ENCODE measurements around the gene DISP2.

The DISP2 gene

GRCh38 chr15:40345225-40345866, 12.7 kb upstream of the DISP2 start:
- no peak for DNase-seq
- ATAC-seq = no peak
- Mint-ChIP-seq H3K36me3 (ENCODE audit: low read depth) (no peaks in the 10 kb centered on the region), H3K4me3 (no peak overlapping the region), H3K27ac (no peak overlapping the region), H3K4me1 (no peaks in the 10 kb centered on the region), H3K27me3 (no peaks in the 10 kb centered on the region), H3K9me3 (no peaks in the 10 kb centered on the region)

GRCh38 chr15:40345867-40346578, 12.0 kb upstream of the DISP2 start:
- no peaks in the 10 kb centered on the region for H3K9me3 Mint-ChIP-seq
- H3K4me1 Mint-ChIP-seq = no peaks in the 10 kb centered on the region
- DNase-seq (no peak), ATAC-seq (no peak)
- no peaks in the 10 kb centered on the region for H3K36me3 Mint-ChIP-seq (ENCODE audit: low read depth)
- H3K4me3 Mint-ChIP-seq = no peak overlapping the region
- no peak overlapping the region for H3K27ac Mint-ChIP-seq
- no peaks in the 10 kb centered on the region for H3K27me3 Mint-ChIP-seq

- DNase-seq = no peak
- Mint-ChIP-seq H3K36me3 (ENCODE audit: low read depth) (no peaks in the 10 kb centered on the region), H3K4me1 (no peaks in the 10 kb centered on the region), H3K27me3 (no peaks in the 10 kb centered on the region), H3K27ac (no peak overlapping the region), H3K9me3 (no peaks in the 10 kb centered on the region), H3K4me3 (no peak overlapping the region)
- ATAC-seq = no peak
Measured at GRCh38 chr15:40346579-40347558, 11.2 kb upstream of the DISP2 start.

DNA sequence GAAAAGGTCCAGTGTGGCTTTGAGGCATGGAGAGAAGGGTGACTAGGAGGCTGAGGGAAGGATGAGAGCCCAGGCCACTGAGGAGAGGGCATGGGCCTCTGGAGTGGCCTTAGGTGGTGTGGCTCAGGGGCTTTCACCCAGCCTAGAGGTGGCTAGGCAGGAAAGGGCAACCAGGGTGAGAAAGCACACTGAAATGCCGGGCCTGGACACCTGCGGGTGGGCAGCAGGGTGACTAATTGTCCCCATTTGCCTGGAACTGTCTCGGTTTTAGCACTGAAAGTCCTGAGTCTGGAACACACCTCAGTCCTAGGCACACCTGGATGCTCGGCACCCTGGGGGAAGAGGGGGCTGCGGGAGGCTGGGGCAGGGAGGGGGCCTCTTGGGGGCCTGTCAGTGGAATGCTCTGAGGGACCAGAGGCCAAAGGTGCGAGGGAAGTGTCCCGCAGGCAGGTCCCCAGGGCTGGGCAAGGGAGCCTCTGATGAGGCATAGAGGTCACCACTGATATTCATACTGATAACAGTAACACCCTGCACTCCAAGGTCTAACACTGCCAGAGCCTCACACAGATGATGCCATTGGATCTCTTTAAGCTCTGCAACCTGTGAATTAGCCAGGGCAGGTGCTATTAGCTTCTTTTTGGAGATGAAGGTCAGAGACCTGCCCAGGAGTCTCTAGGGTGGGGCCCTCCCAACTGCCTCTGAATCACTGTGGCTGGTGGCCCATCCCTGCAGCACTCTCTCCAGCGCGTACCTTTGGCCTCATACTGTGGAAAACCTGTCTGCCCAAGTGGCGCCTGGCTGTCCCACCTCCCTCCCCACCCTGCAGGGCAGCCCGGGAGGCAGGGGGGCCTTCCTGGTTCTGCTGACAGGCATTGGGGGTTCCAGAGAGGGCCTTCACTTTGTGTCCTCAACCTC, 10.2 kb upstream of the DISP2 start:
- DNase-seq = no peak
- ATAC-seq = no peak
- H3K27me3 Mint-ChIP-seq = no peaks in the 10 kb centered on the region
- H3K4me1 Mint-ChIP-seq = no peaks in the 10 kb centered on the region
- no peak overlapping the region for H3K27ac Mint-ChIP-seq
- no peak overlapping the region for H3K4me3 Mint-ChIP-seq
- H3K36me3 Mint-ChIP-seq (ENCODE audit: low read depth) = no peaks in the 10 kb centered on the region
- no peaks in the 10 kb centered on the region for H3K9me3 Mint-ChIP-seq

DNA sequence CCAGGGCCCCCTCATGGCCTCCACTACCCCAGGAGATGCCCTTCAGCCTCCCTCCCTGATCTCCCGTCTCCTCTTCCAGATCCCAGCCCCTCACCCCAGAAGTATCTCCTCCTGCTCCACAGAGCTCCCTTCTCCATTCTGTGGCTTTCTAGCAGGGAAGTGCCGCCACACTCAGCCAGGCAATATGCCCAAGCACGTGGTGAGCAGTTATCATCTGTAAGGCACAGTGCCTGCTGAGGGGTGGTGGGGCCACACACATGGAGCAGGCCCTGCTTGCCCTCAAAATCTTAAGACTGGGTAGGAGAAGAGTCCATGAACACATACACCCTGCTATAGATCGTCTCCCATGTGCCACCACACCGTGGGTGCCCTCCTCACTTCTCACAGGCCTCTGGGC, 9.5 kb upstream of the DISP2 start:
- no peaks in the 10 kb centered on the region for H3K4me1 Mint-ChIP-seq
- no peaks in the 10 kb centered on the region for H3K9me3 Mint-ChIP-seq
- H3K36me3 Mint-ChIP-seq (ENCODE audit: low read depth) = no peaks in the 10 kb centered on the region
- ATAC-seq = no peak
- H3K4me3 Mint-ChIP-seq = no peak overlapping the region
- DNase-seq = no peak
- no peaks in the 10 kb centered on the region for H3K27me3 Mint-ChIP-seq
- no peak overlapping the region for H3K27ac Mint-ChIP-seq

DNA sequence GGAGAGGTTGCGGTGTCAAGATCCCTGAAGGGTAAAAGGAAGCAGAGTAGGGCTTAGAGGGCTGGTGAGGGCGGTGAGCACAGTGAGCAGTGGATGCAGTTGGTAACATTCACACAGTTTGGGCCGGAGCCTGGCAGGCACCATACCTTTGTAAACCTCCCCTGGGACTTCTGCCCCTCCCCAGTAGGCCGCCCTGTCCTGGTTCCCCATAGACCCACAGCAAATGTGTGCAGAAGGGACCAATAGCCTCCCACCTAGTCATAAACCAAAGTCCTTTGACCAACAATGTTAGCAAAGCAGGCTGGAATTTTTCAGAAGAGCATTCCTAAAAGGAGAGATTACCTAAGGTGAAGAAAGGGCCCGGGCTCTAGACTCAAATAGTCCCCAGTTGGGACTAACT, 8.9 kb upstream of the DISP2 start:
- DNase-seq = no peak
- no peak overlapping the region for H3K27ac Mint-ChIP-seq
- H3K4me3 Mint-ChIP-seq = no peak overlapping the region
- no peaks in the 10 kb centered on the region for H3K27me3 Mint-ChIP-seq
- H3K36me3 Mint-ChIP-seq (ENCODE audit: low read depth) = no peaks in the 10 kb centered on the region
- no peak for ATAC-seq
- no peaks in the 10 kb centered on the region for H3K9me3 Mint-ChIP-seq
- no peaks in the 10 kb centered on the region for H3K4me1 Mint-ChIP-seq

DNA sequence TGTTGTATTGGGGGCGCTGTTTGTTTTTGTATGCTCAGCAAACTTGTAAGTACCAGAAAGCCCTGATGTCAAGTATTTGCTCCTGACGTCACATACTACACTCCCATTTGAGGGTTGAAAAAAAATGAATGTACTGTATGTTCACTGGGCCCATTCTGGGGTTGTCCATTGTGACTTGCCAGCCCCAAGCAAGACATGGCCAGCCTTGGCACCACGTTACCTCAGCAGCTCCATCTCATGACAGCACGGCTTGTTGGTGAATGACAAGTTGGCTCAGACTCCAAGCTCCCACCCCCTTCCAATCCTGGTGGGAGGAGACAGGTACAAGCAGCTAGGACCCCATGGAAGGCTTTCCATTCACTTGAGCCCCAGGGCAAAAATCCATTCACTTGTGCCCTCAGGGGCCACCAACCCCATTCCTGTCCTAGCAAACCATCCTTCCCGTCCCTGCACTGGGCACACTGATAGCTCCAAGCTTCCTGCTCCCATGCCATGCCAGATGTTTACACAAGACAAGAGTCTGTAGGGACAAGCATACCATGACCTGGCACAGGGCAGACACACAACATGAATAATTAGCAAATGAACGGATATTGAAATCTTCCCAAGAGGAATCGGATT, 5.6 kb upstream of the DISP2 start:
- no peaks in the 10 kb centered on the region for H3K27me3 Mint-ChIP-seq
- no peaks in the 10 kb centered on the region for H3K36me3 Mint-ChIP-seq (ENCODE audit: low read depth)
- no peaks in the 10 kb centered on the region for H3K9me3 Mint-ChIP-seq
- no peaks in the 10 kb centered on the region for H3K4me1 Mint-ChIP-seq
- H3K27ac Mint-ChIP-seq = no peak overlapping the region
- ATAC-seq (no peak), DNase-seq (no peak)
- no peak overlapping the region for H3K4me3 Mint-ChIP-seq

GRCh38 chr15:40353697-40354096, 4.3 kb upstream of the DISP2 start:
- no peaks in the 10 kb centered on the region for H3K27me3 Mint-ChIP-seq
- H3K4me1 Mint-ChIP-seq = peaks cover 2% of the 10 kb centered on the region
- ATAC-seq (no peak), DNase-seq (no peak)
- no peaks in the 10 kb centered on the region for H3K36me3 Mint-ChIP-seq (ENCODE audit: low read depth)
- no peak overlapping the region for H3K27ac Mint-ChIP-seq
- H3K4me3 Mint-ChIP-seq = no peak overlapping the region
- no peaks in the 10 kb centered on the region for H3K9me3 Mint-ChIP-seq

GRCh38 chr15:40354408-40355171, 3.4 kb upstream of the DISP2 start:
- Mint-ChIP-seq H3K27ac (no peak overlapping the region), H3K4me3 (no peak overlapping the region), H3K27me3 (no peaks in the 10 kb centered on the region), H3K9me3 (no peaks in the 10 kb centered on the region), H3K36me3 (ENCODE audit: low read depth) (no peaks in the 10 kb centered on the region), H3K4me1 (peaks cover 7% of the 10 kb centered on the region)
- ATAC-seq (no peak), DNase-seq (no peak)

DNA sequence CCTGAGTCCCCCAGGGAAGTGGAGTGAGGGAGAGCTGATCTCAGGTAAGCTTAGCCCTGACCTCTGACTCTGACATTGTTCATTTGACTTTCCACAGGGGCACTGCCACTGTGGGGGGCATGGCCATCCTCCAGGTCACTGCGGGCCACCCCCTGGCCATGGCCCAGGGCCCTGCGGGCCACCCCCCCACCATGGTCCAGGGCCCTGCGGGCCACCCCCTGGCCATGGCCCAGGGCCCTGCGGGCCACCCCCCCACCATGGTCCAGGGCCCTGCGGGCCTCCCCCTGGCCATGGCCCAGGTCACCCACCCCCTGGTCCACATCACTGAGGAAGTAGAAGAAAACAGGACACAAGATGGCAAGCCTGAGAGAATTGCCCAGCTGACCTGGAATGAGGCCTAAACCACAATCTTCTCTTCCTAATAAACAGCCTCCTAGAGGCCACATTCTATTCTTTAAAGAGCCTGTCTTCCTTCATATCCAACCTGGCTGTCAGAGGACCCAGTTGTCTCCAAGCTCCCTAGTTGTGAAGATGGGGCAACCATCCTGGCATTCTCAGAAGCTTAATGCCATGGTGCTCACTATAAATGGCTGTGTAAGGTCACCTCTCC, 1.9 kb upstream of the DISP2 start:
- Mint-ChIP-seq H3K4me3 (no peak overlapping the region), H3K27me3 (no peaks in the 10 kb centered on the region), H3K27ac (no peak overlapping the region), H3K36me3 (ENCODE audit: low read depth) (no peaks in the 10 kb centered on the region), H3K9me3 (no peaks in the 10 kb centered on the region), H3K4me1 (peaks cover 7% of the 10 kb centered on the region)
- DNase-seq (no peak), ATAC-seq (no peak)

DNA sequence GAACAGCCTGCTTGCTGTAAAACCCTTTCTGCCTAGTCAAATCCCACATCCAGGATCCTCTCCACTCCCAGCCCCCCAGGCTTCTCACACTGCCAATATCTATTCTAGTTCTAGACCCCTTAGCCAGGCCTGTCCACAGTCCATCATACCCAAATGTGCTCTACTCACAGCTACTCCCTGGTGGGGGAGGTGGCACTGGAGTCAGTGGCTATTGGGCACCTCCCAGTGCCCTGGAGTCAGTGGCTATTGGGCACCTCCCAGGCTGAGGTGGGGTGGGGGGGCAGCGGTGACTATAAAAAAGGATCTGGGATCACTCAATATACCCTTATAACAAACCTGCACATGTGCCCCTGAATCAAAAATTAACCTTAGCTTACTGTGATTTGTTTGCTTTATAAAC, 773 bp upstream of the DISP2 start:
- ATAC-seq (no peak), DNase-seq (no peak)
- no peak overlapping the region for H3K4me3 Mint-ChIP-seq
- no peaks in the 10 kb centered on the region for H3K9me3 Mint-ChIP-seq
- H3K36me3 Mint-ChIP-seq (ENCODE audit: low read depth) = no peaks in the 10 kb centered on the region
- no peak overlapping the region for H3K27ac Mint-ChIP-seq
- H3K27me3 Mint-ChIP-seq = no peaks in the 10 kb centered on the region
- H3K4me1 Mint-ChIP-seq = peaks cover 7% of the 10 kb centered on the region

DNA sequence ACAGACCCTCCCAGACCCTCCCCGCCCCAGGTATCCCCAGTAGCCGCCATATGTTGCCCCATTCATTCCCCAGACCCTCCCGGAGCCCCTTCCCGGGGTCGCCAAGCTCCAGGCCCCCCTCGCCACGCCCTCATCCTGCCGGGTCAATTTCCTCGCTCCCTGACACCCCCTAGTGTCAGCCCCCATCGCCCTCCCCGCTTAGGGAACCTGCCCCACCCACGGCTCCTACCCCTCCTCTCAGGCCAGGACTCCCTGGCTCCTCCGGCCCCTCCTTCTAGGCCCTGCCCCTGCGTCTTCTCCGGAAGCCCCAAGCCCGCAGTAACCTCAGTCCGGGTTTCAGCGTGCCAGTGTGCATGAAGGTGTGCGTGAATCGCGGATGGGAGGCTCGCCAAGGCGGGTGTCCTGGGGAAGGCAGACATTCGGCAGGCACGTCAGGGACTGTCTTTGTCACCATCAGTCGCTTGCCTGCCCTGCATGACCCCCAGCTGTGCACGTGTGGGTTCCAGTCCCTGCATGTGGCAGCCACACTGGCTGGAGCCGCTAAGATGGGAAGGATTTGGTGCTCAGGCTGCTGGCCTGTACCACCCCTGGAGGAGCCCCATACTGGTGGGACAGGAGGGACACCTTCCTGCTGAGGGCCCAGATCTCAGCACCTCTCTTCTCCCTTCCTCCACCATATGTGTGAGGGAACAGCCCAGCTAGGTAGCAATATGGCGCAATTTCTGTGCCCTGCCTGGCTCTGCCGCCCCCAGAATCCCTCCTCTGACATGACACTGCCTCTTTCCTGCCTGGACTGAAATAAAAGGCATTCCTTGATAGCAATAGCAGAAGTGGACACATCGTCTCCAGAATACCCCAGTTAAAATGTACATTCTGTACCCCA, 693 bp downstream of the DISP2 start:
- Mint-ChIP-seq H3K27me3 (no peaks in the 10 kb centered on the region), H3K27ac (no peak overlapping the region), H3K9me3 (no peaks in the 10 kb centered on the region), H3K4me1 (peaks cover 7% of the 10 kb centered on the region), H3K4me3 (peak overlapping the region; percentile 72), H3K36me3 (ENCODE audit: low read depth) (no peaks in the 10 kb centered on the region)
- ATAC-seq (peak; percentile 14), DNase-seq (peak; percentile 23)
